Skeletal muscle cell (primary cell): Measurements from ENCODE around the gene IQGAP3.
"Not testable (repeated sequence)": the region's sequence is repeated elsewhere in the genome, so short reads cannot be mapped to it uniquely, and the experiment has no call there.

ENCODE experiments used
- DNase-seq: peaks from one replicate; pipeline ENCODE4 v3.0.0-alpha.2; 2010; ENCODE audit warnings: low read depth
- H3K4me3 ChIP-seq: 2 replicates; pipeline ENCODE4 v1.5.1; 2011; ENCODE audit warnings: low read depth, mild to moderate bottlenecking, control low read depth, low read length, moderate library complexity

The IQGAP3 gene

DNA sequence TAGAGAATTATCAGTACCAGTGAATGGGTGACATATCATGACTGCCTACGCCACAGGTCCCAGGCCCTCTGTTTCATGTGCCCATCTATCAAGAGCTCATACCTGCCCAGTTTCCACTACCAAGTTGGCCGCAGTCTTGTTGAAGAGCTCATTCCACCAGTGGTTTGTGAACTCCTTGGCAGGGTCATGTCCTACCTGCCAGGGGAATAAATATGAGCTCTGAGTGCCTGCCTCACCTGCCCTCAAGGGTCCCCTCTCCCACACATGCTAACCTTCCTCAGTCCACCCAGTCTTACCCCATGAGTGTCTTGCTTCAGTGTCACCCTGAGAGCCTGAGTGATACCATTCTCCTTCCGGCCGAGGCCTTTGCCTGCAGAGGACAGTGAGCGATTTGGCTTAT is 25.8 kb upstream of the IQGAP3 start:
- no peak for DNase-seq
- H3K4me3 ChIP-seq: no peak overlapping the region

DNA sequence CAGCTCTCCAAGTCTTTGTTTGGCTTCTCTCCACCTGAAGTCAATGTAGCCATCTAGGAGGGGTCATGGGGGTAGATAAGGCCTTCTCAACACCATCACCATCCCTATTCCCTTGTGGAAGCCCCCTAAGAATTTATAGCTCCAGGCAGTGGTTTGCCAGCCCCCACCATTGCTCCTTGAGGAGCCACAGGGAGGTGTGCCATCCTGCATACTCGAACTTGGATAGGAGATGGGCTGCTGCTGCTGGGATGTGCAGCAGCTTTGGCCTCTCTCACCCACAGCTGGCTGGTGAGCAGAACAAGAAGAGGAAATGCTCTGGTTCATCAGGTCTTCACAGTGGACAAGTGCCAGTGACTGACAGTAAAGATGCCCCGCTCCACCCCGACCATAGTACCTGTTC is 24.1 kb upstream of the IQGAP3 start:
- no peak overlapping the region for H3K4me3 ChIP-seq
- no peak for DNase-seq

DNA sequence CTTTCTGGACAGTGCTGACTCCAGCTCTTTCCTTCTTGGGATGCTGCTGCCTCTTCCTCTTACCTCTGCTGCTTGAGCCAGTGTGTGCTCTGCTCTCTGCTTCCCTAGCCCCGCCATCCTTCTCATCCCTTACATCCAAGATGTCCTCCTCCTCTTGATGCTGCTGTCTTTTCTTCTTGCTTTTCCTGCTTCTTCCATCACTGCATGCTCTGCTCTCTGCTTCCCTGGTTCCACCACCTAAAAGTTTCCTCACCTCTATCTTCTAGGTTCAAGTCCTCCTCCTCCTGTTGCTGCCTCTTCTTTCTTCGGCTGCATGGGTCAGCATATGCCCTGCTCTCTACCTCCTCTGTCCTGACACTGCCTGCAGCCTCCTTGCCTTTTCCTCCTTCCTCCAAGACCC is 22.7 kb upstream of the IQGAP3 start:
- no peak overlapping the region for H3K4me3 ChIP-seq
- DNase-seq: no peak

DNA sequence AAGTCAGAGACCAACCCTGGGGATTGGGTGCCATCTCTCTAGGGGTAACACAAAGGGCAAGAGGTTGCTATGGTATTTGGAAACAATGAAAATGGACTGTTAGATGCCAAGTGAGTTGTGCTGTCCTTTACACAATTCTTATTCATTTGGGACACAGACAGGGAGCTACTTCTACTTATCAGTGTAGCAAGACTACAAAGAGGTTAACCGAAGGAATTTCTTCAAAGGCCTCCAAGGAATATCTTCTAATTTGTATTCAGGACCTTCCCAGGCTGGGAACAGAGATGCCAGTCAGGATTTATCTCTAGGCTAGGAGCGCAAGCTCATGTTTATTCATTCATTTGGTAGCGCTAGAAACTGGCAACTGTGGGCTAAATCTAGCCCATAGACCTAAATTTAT is 21.8 kb upstream of the IQGAP3 start:
- DNase-seq: no peak
- H3K4me3 ChIP-seq: no peak overlapping the region

DNA sequence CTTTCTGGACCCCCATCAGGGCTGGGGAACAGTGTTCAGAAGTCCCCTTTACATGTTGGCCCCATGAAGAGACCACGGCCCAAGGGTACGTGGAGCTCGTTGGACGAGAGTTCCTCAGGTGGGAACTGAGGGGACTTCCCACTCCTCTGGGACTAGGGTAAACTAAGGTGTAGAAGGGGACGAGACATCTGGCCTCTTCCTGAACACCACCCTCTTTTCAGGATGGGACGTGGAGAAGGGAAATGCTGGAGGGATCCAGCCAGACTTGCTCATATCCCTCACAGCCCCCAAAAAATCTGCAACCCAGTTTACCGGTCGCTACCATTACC is 21.3 kb upstream of the IQGAP3 start:
- no peak for DNase-seq
- no peak overlapping the region for H3K4me3 ChIP-seq

DNA sequence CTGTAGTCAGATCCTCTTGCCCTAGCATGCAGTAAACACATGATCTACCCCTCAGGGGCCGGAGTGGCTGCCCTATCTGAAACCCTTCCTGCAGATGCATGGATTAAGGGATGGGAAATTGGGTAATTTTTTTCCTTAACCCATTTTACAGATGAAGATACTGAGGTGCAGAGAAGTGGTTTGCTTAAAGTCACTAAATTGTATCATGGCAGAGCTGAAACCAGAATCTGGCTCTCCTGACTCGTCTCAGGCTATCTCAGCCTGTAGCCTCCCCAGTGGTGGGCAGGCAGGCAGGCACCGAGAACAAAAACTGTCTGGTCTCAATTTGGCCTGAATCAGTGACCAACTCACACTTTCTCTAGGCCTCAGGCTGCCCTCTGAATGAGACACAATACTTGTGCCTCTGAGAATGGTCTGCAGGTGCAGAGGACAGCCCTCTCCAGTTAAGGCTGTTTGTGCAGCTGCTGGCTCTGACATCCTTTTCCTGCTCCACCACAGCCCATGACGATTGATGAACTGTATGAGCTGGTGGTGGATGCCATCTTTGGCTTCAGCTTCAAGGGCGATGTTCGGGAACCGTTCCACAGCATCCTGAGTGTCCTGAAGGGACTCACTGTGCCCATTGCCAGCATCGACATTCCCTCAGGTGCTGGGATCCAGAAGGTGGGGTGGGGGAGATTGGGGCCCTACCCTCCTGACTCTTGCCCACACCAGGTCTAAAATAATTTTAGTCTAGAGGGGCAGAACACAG is 20.7 kb upstream of the IQGAP3 start:
- DNase-seq: no peak
- no peak overlapping the region for H3K4me3 ChIP-seq

DNA sequence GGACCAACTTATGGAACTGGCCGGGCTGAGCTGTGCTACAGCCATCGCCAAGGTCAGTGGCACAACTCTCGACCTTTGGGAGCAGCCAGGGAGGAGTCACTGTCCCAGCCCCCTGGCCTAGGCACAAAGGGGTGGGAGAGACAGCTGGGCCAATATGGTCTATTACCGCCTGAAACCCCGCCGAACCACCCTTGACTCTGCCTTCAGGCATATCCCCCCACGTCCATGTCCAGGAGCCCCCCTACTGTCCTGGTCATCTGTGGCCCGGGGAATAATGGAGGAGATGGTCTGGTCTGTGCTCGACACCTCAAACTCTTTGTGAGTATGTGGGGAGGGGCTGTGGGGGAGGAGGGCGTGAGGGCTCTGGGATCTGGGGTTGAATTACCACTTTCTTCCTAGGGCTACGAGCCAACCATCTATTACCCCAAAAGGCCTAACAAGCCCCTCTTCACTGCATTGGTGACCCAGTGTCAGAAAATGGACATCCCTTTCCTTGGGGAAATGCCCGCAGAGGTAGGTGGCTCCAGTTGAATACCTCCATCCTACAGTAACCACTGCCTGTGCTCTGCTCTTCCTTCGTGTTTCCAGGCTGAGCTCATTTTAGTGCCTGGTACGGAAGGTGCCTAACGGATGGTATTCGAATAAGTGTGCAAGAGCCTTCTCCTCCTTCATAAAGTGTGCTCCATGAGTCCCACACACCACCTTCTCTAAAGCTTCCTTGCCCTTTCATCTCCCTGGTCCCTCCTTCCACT is 20.0 kb upstream of the IQGAP3 start:
- H3K4me3 ChIP-seq: peak overlapping the region; percentile 69
- DNase-seq: no peak

DNA sequence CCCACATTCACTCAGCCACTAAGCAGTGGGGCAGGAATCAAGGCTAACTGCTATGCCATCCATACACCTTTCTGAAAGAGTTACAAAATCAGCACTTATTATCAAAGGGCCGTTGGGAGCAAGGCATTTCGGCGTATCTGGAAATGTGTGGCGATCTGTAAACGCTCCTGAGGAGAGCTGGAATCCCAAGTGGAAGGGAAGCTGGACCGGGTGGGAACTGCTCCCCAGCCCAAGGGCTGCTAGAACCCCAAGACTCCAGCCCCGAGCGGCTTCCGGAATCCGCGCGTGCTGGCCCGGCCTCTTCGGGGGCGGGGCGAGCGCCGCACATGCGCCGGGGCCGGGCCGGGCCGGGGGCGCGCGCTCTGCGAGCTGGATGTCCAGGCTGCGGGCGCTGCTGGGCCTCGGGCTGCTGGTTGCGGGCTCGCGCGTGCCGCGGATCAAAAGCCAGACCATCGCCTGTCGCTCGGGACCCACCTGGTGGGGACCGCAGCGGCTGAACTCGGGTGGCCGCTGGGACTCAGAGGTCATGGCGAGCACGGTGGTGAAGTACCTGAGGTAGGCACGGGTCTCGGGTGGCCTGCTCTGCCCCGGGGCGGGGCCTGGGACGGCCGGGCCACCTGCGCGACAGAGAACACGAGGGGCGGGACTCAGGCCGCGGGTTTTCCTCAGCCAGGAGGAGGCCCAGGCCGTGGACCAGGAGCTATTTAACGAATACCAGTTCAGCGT is 19.2 kb upstream of the IQGAP3 start, which contains the start of gene NAXE:
Gene NAXE, plus strand, starts transcription at position 345 of the 726 bp plus-strand sequence. Its CDS starts 29 bp downstream, at position 374.
- H3K4me3 ChIP-seq: peak within 1 kb of the TSS; percentile 69
- no peak for DNase-seq

DNA sequence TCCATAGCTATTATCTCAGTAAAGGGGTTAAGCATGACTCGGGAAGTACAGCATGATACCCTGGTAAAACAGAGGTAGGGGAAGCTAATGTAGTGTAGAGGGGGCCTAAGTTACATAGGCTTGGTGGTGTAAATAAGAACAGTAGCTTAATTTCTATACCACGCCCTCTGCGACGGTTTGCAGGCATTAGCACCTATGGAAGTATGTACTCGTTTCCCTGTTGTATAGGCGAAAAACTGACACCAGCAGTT is 18.7 kb upstream of the IQGAP3 start:
- DNase-seq: no peak
- H3K4me3 ChIP-seq: peak overlapping the region; percentile 69

DNA sequence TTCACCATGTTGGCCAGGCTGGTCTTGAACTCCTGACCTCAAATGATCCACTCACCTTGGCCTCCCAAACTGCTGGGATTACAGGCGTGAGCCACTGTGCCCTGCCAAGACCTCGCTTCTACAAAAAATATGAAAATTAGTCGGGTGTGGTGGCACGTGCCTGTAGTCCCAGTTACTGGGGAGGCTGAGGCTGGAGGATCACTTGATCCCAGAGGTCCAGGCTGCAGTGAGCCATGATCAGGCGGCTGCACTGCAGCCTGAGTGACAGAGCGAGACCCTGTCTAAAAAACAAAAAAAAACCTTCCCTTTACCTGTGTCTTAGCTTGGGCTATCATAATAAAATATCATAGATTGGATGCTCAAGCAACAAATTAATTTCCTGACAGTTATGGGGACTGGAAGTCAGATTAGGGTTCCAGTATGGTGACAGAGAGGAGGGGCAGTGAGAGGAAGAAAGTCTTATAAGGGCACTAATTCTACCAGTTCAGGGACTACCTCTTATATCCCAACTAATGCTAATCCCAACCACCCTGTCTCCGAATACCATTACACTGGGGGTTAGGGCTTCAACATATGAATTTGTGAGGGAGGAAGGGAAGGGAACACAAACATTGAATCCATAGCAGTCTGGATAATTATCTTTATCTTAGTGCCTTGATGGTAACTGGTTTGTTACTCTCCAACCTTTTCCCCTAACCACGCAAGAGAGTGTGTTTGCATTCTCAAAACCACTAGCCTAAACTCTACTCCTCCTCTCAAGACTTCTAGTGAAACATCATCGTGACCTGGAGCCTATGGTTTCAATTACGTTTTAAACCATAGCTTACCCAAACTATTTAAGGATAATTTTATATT is 18.2 kb upstream of the IQGAP3 start:
- H3K4me3 ChIP-seq: peak overlapping the region; percentile 69

DNA sequence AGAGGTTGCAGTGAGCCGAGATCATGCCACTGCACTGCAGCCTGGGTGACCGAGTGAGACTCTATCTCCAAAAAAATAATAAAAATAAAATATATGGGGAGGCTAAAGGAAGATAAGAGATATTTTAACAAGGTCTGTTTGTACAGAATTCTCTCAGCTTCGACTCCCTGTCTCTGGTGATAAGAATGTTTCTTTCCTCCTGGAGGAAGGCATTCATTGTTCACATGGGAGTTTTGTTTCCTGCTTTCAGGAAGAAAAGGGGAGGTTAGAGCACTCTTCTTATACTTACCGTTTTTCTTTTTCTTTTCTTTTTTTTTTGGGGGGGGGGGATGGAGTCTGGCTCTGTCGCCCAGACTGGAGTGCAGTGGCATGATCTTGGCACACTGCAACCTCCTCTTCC is 17.2 kb upstream of the IQGAP3 start:
- H3K4me3 ChIP-seq: no peak overlapping the region

More for the DNA sequence above, 18.2 kb upstream of the IQGAP3 start:
- no peak for DNase-seq

DNA sequence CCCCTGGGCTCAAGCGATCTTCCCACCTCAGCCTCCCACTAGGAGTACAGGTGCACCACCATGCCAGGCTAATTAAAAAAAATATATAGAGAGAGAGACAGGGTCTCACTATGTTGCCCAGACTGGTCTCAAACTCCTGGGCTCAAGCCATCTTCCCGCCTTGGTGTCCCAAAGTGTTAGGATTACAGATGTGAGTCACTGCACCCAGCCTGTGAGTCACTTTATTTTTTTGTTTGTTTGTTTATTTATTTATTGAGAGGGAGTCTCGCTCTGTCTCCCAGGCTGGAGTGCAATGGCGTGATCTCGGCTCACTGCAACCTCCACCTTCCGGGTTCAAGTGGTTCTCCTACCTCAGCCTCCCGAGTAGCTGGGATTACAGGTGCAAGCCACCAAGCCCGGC is 15.6 kb upstream of the IQGAP3 start:
- H3K4me3 ChIP-seq, DNase-seq: not testable (repeated sequence)

More for the DNA sequence above, 17.2 kb upstream of the IQGAP3 start:
- DNase-seq: no peak

DNA sequence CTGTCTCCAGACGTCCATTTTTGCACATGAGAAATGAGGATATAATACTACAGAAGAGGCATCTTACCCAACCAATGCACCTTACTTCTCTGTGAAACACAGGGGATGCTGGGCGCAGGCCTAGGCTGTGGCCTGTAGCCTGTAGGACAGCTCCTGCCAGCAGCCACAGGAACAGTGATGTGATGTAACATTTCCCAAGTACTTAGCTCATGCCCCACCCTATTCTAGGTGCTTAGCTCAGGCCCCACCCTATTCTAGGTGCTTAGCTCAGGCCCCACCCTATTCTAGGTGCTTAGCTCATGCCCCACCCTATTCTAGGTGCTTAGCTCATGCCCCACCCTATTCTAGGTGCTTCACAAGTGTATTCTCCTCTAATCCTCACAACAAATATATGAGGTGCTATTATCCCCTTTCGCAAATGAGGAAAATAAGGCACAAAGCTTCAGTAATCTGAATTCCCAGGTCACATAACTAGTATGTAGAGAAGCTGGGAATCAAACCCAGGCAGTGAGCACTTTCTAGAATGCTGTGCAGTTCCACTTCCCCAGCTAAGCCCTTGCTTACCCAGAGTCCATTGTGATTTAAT is 14.6 kb upstream of the IQGAP3 start:
- DNase-seq: no peak
- H3K4me3 ChIP-seq: no peak overlapping the region

DNA sequence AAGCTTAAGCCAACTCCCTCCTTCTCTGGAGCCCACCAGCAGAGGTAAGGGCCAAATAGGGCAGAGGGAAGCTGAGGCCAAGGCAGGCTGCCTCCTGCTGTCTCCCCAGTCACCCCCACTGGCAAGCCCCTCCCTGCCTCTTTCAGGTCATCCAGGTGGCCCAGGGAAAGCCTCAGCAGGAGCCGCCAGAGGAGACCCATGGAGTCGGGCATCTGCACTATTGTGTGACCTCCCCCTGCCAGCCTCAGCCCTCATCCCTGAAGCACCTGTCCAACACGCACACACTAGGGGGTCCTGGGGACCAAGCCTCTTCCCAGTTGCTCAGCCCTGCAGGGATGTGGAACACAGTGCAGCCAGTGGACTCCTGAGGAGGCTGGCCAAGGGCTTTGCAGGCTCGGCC is 14.0 kb upstream of the IQGAP3 start:
- DNase-seq: no peak
- no peak overlapping the region for H3K4me3 ChIP-seq

DNA sequence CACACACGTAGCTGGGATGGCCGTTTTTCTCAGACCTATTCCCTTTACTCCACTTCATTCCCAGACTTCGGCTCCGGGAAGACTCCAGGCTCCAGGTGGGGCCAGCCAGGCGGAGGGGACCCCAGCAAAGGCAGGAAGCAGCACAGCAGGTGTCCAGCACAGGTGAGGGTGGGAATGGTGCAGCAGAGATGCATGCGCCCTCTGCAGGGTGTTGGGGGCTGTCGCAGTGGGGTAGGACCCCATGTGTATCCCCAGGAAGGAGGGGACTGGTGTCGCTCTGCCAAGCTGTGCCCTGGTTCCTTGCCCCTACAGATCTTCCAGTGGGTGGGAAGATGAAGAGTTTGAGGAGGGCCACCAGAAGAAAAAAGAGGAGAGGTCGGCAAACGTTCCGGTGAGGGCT is 12.4 kb upstream of the IQGAP3 start:
- H3K4me3 ChIP-seq: no peak overlapping the region
- DNase-seq: no peak

DNA sequence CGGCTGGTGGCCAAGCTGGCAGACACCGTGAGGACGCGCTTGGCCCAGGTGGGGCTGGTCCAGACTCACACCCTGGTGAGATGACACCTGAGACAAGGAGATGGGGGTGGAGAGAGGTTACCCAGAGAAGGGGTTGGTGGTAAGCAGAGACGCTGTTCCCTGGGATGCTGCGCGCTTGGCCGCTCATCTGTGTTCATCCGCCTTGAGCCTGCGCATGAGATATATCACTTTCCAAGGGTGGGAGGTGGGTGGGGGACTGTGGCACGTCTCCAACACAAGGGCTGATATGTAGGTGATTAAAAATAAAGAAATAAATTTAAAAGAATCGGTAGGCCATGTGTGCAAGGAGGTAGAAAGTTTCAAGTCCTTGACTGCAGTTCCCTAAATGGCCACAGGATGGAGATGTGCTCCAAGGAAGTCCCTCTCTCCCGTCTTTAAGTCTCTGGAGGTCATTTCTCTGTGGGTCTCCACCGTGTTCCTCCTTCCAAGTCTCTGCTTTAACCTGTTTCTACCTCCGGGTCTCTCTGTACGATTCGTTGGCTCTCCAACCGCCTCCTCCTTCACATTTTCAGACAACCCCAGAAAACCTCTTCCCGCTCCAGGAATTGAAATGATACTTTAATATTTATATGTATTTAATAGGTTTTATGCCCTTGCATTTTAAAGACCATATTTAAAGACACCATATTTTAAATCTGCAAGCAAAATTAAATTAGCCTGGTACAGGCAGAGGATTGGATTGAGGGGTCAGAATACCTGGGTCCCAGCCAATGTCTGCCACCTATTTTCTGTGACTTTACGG is 11.7 kb upstream of the IQGAP3 start:
- no peak overlapping the region for H3K4me3 ChIP-seq
- DNase-seq: peak; percentile 45

DNA sequence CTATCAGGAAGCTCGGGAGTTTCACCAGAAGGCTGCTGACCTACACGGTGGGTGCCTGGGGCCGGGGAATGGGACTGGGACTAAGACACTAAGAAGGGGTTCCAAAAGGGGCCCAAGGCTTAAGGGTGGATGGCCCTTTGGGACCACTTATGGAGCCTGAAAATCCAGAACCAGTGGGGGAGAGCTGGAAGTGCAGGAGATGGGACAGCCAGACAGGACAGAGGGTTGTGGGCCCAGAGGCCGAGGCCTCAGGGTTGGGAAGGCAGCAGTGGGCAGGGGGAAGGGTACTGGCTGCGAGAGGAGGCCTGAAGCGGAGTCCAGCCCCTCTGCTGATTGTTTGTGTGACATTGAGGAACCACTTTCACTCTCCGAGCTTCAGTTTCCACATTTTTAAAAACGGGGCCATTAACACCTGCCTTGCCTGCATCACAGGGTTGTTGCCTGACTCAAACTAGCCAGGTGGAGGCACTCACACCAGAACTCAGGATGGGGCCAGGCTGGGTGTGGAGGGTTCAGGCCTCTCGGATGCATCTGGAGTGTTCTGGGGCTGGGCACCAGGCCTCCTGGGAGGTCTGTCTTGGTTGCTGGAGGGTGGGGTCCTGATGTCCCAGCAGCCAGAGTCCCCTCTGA is 10.1 kb upstream of the IQGAP3 start:
- H3K4me3 ChIP-seq: no peak overlapping the region
- no peak for DNase-seq

DNA sequence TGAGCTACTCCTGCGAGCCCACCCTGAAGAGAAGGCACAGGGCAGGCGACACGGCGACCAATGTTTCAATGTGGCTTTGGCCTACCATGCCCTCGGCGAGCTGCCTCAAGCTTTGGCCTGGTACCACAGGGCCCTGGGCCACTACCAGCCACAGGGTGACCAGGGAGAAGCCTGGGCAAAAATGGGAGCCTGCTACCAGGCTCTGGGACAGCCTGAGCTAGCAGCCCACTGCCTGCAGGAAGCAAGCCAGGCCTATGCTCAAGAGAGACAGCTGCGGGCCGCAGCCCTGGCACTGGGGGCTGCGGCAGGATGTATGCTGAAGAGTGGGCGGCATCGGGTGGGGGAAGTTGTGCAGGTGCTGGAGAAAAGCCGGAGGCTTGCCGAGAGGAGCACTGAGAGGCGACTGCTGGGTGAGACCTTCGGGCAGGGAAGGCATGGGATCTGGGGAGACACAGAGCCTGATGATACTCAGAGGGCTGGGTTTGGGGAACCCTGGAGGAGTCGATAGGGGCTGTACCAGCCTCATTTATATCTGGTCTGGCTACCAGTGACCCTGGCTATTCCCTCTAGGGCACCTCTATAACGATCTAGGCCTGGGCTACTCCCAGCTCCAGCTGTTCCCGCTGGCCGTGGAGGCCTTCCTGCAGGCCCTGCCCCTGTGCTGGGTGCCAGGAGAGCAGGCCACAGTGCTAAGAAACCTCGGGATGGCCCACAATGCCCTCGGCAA is 9.5 kb upstream of the IQGAP3 start:
- H3K4me3 ChIP-seq: no peak overlapping the region
- DNase-seq: no peak
